GM19452 (cell line): ENCODE measurements around the gene HAVCR2.
"Not testable (repeated sequence)": the region's sequence is repeated elsewhere in the genome, so short reads cannot be mapped to it uniquely, and the experiment has no call there.

Experiments used
- ATAC-seq: cut with Tn5 transposase; IDR thresholded peaks from one replicate; pipeline ENCODE4 v1.9.1; 2021; ENCODE audit not compliant: unreplicated experiment

HAVCR2 gene

GRCh38 chr5:157100140-157100679 lies 8.6 kb downstream of the HAVCR2 start:
- peak; percentile 53 for ATAC-seq

- ATAC-seq = peak; percentile 77
These were observed 20.4 kb downstream of the HAVCR2 start for GRCh38 chr5:157088342-157088990.

- no peak for ATAC-seq
These were observed 22.0 kb downstream of the HAVCR2 start for GRCh38 chr5:157086751-157087359.

GRCh38 chr5:157085930-157086329 lies 22.9 kb downstream of the HAVCR2 start:
- no peak for ATAC-seq

GRCh38 chr5:157080286-157080685 lies 28.6 kb downstream of the HAVCR2 start:
- no peak for ATAC-seq

- no peak for ATAC-seq
These were observed 32.3 kb downstream of the HAVCR2 start for GRCh38 chr5:157076558-157076957.

GRCh38 chr5:157072508-157072907 lies 36.3 kb downstream of the HAVCR2 start:
- ATAC-seq = no peak

- ATAC-seq = no peak
These were observed 38.9 kb downstream of the HAVCR2 start for GRCh38 chr5:157069949-157070348.

- no peak for ATAC-seq
These were observed 40.1 kb downstream of the HAVCR2 start for GRCh38 chr5:157068785-157069184.

GRCh38 chr5:157068339-157068738 lies 40.5 kb downstream of the HAVCR2 start:
- ATAC-seq = no peak

GRCh38 chr5:157067005-157067404 lies 41.8 kb downstream of the HAVCR2 start:
- no peak for ATAC-seq

GRCh38 chr5:157066080-157066479 lies 42.8 kb downstream of the HAVCR2 start:
- no peak for ATAC-seq

- no peak for ATAC-seq
These were observed 44.9 kb downstream of the HAVCR2 start for GRCh38 chr5:157063776-157064430.

GRCh38 chr5:157059891-157060290 lies 49.0 kb downstream of the HAVCR2 start:
- ATAC-seq = no peak

- ATAC-seq = peak; percentile 94
These were observed 49.7 kb downstream of the HAVCR2 start, which contains the start of gene HAVCR1 for GRCh38 chr5:157059093-157059539. Gene HAVCR1, minus strand, starts transcription at chr5:157059116. Its CDS starts 1,173 bp downstream, at chr5:157057943.

GRCh38 chr5:157057459-157058370 lies 51.1 kb downstream of the HAVCR2 start:
- no peak for ATAC-seq

- ATAC-seq = not testable (repeated sequence)
These were observed 52.0 kb downstream of the HAVCR2 start for GRCh38 chr5:157056848-157057247.

- ATAC-seq = no peak
These were observed 57.1 kb downstream of the HAVCR2 start for GRCh38 chr5:157051604-157052245.

GRCh38 chr5:157050050-157050449 lies 58.8 kb downstream of the HAVCR2 start:
- ATAC-seq = no peak

GRCh38 chr5:157049605-157050004 lies 59.2 kb downstream of the HAVCR2 start:
- no peak for ATAC-seq
